OCI-LY1 (cell line): ENCODE data around the gene RPP14.
A peak's percentile ranks its signal among the peaks of the same experiment; 100 is the strongest.

Experiments
- EZH2 ChIP-seq: fragments of 200-600 bp; sonication (generic), shearing (Covaris generic); IDR thresholded peaks from 2 replicates; pipeline ENCODE4 v1.8.0; 2017; ENCODE audit warnings: borderline replicate concordance, mixed run types, mild to moderate bottlenecking, antibody characterized with exemption, low read length, moderate library complexity, mixed read lengths
- TF ChIP-seq, protein P1 (sequence below): fragments of 200-600 bp; sonication (generic), shearing (Covaris generic); IDR thresholded peaks from 2 replicates; pipeline ENCODE4 v1.5.1; 2017; ENCODE audit warnings: mild to moderate bottlenecking, antibody characterized with exemption, low read length, moderate library complexity, mixed read lengths

DNA sequence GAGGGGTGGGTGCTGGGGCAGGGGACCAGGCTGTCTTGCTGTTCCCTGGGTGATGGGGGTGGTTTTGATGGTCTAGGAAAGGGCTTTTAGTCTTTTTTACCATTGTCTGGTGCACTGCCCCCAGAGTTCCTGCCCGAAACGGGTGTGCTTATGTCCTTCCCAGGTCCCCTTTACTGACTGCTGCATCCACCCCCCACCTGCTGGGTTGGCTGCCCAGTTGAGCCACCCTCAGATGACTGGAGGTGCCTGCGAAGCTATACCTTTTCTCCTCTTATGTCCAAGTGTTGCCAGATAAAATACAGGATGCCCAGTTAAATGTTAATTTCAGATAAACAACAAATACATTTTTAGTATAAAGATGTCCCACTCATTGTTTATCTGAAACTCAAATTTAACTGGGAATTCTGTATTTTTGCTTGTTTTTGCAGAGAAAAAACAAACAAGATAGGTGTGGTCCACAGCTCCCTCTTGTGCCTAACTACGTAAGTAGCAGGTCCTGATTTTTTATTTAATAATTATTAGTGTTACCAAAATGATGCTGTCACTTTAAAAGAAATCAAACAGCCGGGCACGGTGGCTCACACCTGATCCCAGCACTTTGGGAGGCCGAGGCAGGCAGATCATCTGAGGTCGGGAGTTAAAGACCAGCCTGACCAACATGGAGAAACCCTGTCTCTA, 6.1 kb upstream of the RPP14 start:
- TF ChIP-seq, protein P1, sequence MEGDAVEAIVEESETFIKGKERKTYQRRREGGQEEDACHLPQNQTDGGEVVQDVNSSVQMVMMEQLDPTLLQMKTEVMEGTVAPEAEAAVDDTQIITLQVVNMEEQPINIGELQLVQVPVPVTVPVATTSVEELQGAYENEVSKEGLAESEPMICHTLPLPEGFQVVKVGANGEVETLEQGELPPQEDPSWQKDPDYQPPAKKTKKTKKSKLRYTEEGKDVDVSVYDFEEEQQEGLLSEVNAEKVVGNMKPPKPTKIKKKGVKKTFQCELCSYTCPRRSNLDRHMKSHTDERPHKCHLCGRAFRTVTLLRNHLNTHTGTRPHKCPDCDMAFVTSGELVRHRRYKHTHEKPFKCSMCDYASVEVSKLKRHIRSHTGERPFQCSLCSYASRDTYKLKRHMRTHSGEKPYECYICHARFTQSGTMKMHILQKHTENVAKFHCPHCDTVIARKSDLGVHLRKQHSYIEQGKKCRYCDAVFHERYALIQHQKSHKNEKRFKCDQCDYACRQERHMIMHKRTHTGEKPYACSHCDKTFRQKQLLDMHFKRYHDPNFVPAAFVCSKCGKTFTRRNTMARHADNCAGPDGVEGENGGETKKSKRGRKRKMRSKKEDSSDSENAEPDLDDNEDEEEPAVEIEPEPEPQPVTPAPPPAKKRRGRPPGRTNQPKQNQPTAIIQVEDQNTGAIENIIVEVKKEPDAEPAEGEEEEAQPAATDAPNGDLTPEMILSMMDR: peak; percentile 59
- no peak for TF ChIP-seq EZH2
